Cardiac ventricle fibroblast (primary cell): Measurements from ENCODE around the gene PLAGL2. TPM values are rescaled to one million over a fixed set of nuclear protein-coding genes. Genes with fewer than 3 reads are reported as not detected.

Source experiments
- total RNA-seq: library from RNA; depleted of rRNA; stranded (reverse); fragments of >200 nt; gene quantifications from 2 replicates; pipeline ENCODE4 v1.2.3, GENCODE V29; 2015

Gene PLAGL2
- 3.2 and 4.5 TPM in 2 replicates for total RNA-seq

GRCh38 chr20:32207626-32208498 lies at the start of gene PLAGL2, which contains the start of gene POFUT1:
TSS of gene PLAGL2 (minus strand) at chr20:32207743. CDS start at chr20:32202178, 5,565 bp downstream.
TSS of gene POFUT1 (plus strand) at chr20:32207880. CDS start at chr20:32207942, 62 bp downstream.

Other genes starting within 250 kb of the PLAGL2 start
- gene XKR7, start 239.6 kb downstream of the PLAGL2 start, total RNA-seq = not detected in 2 replicates
- 0.06 TPM in 1 of 2 replicates, not detected in the other for gene CCM2L, start 197.3 kb downstream of the PLAGL2 start, total RNA-seq
- gene HCK, start 155.5 kb downstream of the PLAGL2 start, total RNA-seq = not detected in 2 replicates
- 36.6 and 39.5 TPM in 2 replicates for gene TM9SF4, start 98.0 kb downstream of the PLAGL2 start, total RNA-seq
- gene POFUT1, start 137 bp upstream of the PLAGL2 start, total RNA-seq = 39.8 and 40.8 TPM in 2 replicates
- 15.5 and 18.1 TPM in 2 replicates for gene KIF3B, start 69.9 kb upstream of the PLAGL2 start, total RNA-seq
- gene ASXL1, start 150.6 kb upstream of the PLAGL2 start, total RNA-seq = 25.0 and 29.6 TPM in 2 replicates